ENCODE results near the gene SOX6. TPM values are rescaled to one million over a fixed set of nuclear protein-coding genes. Genes with fewer than 3 reads are reported as not detected.

SOX6 gene
- total RNA-seq, 1 experiment from 2014 or later, result 0.21 TPM

DNA sequence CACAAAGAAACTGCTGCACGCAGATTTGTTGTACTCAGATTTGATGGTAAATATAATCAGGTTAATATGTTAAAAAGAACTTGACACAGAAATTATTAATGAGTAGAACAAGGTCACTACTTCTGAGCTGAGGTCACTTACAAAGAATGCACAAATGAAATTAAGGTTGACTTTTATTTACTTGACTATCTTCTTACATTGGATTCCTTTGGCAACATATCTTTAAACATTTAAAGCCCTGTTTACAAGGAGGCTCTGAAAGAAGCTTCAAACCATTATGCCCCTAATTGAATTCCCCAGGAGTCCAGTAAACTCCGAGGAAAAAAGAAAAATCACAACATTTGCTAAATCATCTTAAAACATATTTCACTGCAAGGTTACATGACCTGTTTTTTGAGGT is 245.5 kb downstream of the SOX6 start:
- no peaks in the 10 kb centered on the region for H3K36me3 ChIP-seq (ENCODE audit: control insufficient read depth, insufficient read depth, low read length)
- ATAC-seq (no peak), DNase-seq (ENCODE audit: low read depth, low spot score) (no peak)
- no peak overlapping the region for H3K27ac ChIP-seq (ENCODE audit: low read length)
- intact Hi-C loops (cut with micrococcal nuclease; ENCODE audit: unreplicated experiment) (no loop called here), in situ Hi-C loops (cut with HindIII; ENCODE audit: low pct_unique_long_range_greater_than_20kb, low sequenced_read_pairs) (no loop called here)
- no peaks in the 10 kb centered on the region for H3K27me3 ChIP-seq (ENCODE audit: control insufficient read depth, insufficient read depth, low read length)
- ChIA-PET CTCF (no interaction called here), POLR2A (no interaction called here)
- no TSS peak for BruUV-seq (replicated peaks)
- H3K4me3 ChIP-seq (ENCODE audit: low read depth in 2 of 2, low read length in 2 of 2), result no peak overlapping the region
- no peaks in the 10 kb centered on the region for H3K4me1 ChIP-seq (ENCODE audit: control insufficient read depth, insufficient read depth, low read length)
- TF ChIP-seq TCF7L2 (IDR thresholded peaks at IDR 0.05; ENCODE audit: low read depth, low read length) (no peak), SIN3A (IDR thresholded peaks at IDR 0.05; ENCODE audit: borderline replicate concordance, insufficient read depth, low read depth, low read length) (no peak), POLR2AphosphoS5 (IDR thresholded peaks at IDR 0.05; ENCODE audit: low read depth, low read length) (no peak)
- TF ChIP-seq, protein P1, sequence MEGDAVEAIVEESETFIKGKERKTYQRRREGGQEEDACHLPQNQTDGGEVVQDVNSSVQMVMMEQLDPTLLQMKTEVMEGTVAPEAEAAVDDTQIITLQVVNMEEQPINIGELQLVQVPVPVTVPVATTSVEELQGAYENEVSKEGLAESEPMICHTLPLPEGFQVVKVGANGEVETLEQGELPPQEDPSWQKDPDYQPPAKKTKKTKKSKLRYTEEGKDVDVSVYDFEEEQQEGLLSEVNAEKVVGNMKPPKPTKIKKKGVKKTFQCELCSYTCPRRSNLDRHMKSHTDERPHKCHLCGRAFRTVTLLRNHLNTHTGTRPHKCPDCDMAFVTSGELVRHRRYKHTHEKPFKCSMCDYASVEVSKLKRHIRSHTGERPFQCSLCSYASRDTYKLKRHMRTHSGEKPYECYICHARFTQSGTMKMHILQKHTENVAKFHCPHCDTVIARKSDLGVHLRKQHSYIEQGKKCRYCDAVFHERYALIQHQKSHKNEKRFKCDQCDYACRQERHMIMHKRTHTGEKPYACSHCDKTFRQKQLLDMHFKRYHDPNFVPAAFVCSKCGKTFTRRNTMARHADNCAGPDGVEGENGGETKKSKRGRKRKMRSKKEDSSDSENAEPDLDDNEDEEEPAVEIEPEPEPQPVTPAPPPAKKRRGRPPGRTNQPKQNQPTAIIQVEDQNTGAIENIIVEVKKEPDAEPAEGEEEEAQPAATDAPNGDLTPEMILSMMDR (IDR thresholded peaks at IDR 0.05), result no peak
- TF ChIP-seq, protein P2, sequence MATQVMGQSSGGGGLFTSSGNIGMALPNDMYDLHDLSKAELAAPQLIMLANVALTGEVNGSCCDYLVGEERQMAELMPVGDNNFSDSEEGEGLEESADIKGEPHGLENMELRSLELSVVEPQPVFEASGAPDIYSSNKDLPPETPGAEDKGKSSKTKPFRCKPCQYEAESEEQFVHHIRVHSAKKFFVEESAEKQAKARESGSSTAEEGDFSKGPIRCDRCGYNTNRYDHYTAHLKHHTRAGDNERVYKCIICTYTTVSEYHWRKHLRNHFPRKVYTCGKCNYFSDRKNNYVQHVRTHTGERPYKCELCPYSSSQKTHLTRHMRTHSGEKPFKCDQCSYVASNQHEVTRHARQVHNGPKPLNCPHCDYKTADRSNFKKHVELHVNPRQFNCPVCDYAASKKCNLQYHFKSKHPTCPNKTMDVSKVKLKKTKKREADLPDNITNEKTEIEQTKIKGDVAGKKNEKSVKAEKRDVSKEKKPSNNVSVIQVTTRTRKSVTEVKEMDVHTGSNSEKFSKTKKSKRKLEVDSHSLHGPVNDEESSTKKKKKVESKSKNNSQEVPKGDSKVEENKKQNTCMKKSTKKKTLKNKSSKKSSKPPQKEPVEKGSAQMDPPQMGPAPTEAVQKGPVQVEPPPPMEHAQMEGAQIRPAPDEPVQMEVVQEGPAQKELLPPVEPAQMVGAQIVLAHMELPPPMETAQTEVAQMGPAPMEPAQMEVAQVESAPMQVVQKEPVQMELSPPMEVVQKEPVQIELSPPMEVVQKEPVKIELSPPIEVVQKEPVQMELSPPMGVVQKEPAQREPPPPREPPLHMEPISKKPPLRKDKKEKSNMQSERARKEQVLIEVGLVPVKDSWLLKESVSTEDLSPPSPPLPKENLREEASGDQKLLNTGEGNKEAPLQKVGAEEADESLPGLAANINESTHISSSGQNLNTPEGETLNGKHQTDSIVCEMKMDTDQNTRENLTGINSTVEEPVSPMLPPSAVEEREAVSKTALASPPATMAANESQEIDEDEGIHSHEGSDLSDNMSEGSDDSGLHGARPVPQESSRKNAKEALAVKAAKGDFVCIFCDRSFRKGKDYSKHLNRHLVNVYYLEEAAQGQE (IDR thresholded peaks at IDR 0.05; ENCODE audit: insufficient read depth in 1 of 2, low read depth in 2 of 2, low read length in 1 of 2), result no peak
- no peaks in the 10 kb centered on the region for H3K9me3 ChIP-seq (ENCODE audit: control insufficient read depth, insufficient read depth, low read depth, low read length)

DNA sequence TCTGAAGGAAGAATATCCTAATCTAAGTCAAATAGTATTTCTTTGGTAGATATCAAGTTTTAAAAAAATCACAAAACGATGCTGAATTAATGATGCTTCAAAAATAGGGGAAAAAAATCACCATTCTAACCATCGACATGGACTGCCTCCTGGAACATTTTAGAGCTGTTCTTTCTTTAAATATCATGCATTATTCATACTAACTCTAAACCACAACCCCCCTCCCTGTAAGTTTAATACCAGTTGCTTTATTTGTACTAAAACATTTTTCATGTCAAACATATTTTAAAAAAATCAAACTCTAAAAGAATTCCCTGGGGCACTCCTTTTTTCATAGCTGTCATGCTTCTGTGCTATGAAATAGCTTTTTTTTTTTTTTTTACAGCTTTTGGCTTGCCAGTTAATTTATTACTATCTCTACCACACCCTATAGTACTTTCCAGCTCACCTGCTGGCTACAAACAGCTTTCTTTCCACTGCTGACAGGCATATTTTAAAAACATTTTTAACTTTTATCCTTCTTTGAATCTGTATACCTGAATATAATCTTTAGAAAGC is 256.9 kb downstream of the SOX6 start:
- DNase-seq (ENCODE audit: low read depth, low spot score) (no peak), ATAC-seq (no peak)
- H3K4me1 ChIP-seq (ENCODE audit: control insufficient read depth, insufficient read depth, low read length), result no peaks in the 10 kb centered on the region
- H3K4me3 ChIP-seq (ENCODE audit: low read depth in 2 of 2, low read length in 2 of 2), result no peak overlapping the region
- POLR2A ChIA-PET, result interaction anchor here (0.6 kb wide), 2 partner anchors 549 to 667 kb away, joined by 3 to 4 read pairs; no protein-coding TSS in a partner anchor
- in situ Hi-C loops (cut with HindIII; ENCODE audit: low pct_unique_long_range_greater_than_20kb, low sequenced_read_pairs) (no loop called here), intact Hi-C loops (cut with micrococcal nuclease; ENCODE audit: unreplicated experiment) (no loop called here)
- CTCF ChIA-PET, result interaction anchor here (0.7 kb wide), 1 partner anchor 115 kb away, joined by 5 read pairs; no protein-coding TSS in a partner anchor
- H3K9me3 ChIP-seq (ENCODE audit: control insufficient read depth, insufficient read depth, low read depth, low read length), result no peaks in the 10 kb centered on the region
- H3K36me3 ChIP-seq (ENCODE audit: control insufficient read depth, insufficient read depth, low read length), result no peaks in the 10 kb centered on the region
- H3K27ac ChIP-seq (ENCODE audit: low read length), result no peak overlapping the region
- no TSS peak for BruUV-seq (replicated peaks)
- TF ChIP-seq SIN3A (IDR thresholded peaks at IDR 0.05; ENCODE audit: borderline replicate concordance, insufficient read depth, low read depth, low read length), result no peak
- TF ChIP-seq, protein P1 (IDR thresholded peaks at IDR 0.05), result no peak
- no peak for TF ChIP-seq POLR2AphosphoS5 (IDR thresholded peaks at IDR 0.05; ENCODE audit: low read depth, low read length)
- TF ChIP-seq TCF7L2 (IDR thresholded peaks at IDR 0.05; ENCODE audit: low read depth, low read length), result no peak
- TF ChIP-seq, protein P2 (IDR thresholded peaks at IDR 0.05; ENCODE audit: insufficient read depth in 1 of 2, low read depth in 2 of 2, low read length in 1 of 2), result no peak
- no peaks in the 10 kb centered on the region for H3K27me3 ChIP-seq (ENCODE audit: control insufficient read depth, insufficient read depth, low read length)
